Measurements from ENCODE around the gene PP2D1. TPM values are rescaled to one million over a fixed set of nuclear protein-coding genes. Genes with fewer than 3 reads are reported as not detected.

PP2D1 gene
- total and polyA plus RNA-seq, 2 of the 8 experiments (the other 6 are each of a cell fraction or from before 2014, with no cell fraction given), result not detected

DNA sequence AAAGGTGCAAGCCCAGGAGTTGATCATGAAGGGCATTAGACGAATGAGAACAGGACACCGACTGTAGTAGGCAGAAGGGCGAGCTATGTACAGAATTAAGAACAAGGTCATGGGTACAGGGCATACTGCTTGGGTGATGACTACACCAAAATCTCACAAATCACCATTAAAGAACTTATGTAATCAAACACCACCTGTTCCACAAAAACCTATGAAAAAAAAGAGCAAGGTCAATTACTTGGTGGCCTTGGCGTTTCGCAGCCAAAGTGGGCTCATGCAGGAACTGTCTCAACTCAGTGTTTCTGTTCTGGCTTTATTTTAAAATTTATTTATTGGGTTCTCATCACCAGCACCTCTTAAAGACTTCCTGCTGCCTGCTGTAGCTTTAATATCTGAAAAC lies 30.3 kb upstream of the PP2D1 start (continued):
- TF ChIP-seq, protein P1, sequence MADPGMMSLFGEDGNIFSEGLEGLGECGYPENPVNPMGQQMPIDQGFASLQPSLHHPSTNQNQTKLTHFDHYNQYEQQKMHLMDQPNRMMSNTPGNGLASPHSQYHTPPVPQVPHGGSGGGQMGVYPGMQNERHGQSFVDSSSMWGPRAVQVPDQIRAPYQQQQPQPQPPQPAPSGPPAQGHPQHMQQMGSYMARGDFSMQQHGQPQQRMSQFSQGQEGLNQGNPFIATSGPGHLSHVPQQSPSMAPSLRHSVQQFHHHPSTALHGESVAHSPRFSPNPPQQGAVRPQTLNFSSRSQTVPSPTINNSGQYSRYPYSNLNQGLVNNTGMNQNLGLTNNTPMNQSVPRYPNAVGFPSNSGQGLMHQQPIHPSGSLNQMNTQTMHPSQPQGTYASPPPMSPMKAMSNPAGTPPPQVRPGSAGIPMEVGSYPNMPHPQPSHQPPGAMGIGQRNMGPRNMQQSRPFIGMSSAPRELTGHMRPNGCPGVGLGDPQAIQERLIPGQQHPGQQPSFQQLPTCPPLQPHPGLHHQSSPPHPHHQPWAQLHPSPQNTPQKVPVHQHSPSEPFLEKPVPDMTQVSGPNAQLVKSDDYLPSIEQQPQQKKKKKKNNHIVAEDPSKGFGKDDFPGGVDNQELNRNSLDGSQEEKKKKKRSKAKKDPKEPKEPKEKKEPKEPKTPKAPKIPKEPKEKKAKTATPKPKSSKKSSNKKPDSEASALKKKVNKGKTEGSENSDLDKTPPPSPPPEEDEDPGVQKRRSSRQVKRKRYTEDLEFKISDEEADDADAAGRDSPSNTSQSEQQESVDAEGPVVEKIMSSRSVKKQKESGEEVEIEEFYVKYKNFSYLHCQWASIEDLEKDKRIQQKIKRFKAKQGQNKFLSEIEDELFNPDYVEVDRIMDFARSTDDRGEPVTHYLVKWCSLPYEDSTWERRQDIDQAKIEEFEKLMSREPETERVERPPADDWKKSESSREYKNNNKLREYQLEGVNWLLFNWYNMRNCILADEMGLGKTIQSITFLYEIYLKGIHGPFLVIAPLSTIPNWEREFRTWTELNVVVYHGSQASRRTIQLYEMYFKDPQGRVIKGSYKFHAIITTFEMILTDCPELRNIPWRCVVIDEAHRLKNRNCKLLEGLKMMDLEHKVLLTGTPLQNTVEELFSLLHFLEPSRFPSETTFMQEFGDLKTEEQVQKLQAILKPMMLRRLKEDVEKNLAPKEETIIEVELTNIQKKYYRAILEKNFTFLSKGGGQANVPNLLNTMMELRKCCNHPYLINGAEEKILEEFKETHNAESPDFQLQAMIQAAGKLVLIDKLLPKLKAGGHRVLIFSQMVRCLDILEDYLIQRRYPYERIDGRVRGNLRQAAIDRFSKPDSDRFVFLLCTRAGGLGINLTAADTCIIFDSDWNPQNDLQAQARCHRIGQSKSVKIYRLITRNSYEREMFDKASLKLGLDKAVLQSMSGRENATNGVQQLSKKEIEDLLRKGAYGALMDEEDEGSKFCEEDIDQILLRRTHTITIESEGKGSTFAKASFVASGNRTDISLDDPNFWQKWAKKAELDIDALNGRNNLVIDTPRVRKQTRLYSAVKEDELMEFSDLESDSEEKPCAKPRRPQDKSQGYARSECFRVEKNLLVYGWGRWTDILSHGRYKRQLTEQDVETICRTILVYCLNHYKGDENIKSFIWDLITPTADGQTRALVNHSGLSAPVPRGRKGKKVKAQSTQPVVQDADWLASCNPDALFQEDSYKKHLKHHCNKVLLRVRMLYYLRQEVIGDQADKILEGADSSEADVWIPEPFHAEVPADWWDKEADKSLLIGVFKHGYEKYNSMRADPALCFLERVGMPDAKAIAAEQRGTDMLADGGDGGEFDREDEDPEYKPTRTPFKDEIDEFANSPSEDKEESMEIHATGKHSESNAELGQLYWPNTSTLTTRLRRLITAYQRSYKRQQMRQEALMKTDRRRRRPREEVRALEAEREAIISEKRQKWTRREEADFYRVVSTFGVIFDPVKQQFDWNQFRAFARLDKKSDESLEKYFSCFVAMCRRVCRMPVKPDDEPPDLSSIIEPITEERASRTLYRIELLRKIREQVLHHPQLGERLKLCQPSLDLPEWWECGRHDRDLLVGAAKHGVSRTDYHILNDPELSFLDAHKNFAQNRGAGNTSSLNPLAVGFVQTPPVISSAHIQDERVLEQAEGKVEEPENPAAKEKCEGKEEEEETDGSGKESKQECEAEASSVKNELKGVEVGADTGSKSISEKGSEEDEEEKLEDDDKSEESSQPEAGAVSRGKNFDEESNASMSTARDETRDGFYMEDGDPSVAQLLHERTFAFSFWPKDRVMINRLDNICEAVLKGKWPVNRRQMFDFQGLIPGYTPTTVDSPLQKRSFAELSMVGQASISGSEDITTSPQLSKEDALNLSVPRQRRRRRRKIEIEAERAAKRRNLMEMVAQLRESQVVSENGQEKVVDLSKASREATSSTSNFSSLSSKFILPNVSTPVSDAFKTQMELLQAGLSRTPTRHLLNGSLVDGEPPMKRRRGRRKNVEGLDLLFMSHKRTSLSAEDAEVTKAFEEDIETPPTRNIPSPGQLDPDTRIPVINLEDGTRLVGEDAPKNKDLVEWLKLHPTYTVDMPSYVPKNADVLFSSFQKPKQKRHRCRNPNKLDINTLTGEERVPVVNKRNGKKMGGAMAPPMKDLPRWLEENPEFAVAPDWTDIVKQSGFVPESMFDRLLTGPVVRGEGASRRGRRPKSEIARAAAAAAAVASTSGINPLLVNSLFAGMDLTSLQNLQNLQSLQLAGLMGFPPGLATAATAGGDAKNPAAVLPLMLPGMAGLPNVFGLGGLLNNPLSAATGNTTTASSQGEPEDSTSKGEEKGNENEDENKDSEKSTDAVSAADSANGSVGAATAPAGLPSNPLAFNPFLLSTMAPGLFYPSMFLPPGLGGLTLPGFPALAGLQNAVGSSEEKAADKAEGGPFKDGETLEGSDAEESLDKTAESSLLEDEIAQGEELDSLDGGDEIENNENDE (IDR thresholded peaks at IDR 0.05; ENCODE audit: insufficient replicate concordance, low read length), result no peak
- no peak for TF ChIP-seq SAP30 (IDR thresholded peaks at IDR 0.05; ENCODE audit: insufficient read depth, insufficient replicate concordance, low read length)
- no peak for TF ChIP-seq KDM5A (IDR thresholded peaks at IDR 0.05; ENCODE audit: low read length)
- TF ChIP-seq PHF8 (conservative IDR thresholded peaks at IDR 0.05; ENCODE audit: low read depth, low read length), result no peak
- no peak for TF ChIP-seq JUND (IDR thresholded peaks at IDR 0.05; ENCODE audit: low read length)
- TF ChIP-seq BCL11A (IDR thresholded peaks at IDR 0.05; ENCODE audit: low read depth in 2 of 2, low read length in 2 of 2), result no peak
- no peak for TF ChIP-seq EP300 (IDR thresholded peaks at IDR 0.05; ENCODE audit: borderline replicate concordance in 1 of 2, low read depth in 2 of 2, low read length in 2 of 2)
- no peak for TF ChIP-seq TAF7 (optimal IDR thresholded peaks at IDR 0.05; ENCODE audit: borderline replicate concordance, low read depth, low read length)
- no peak for TF ChIP-seq NRF1 (IDR thresholded peaks at IDR 0.05; ENCODE audit: low read depth, low read length)

Data from H1 (cell line).